GM21619 (cell line): Measurements from ENCODE around the gene ATP6V0B.

ENCODE experiments used
- ATAC-seq: cut with Tn5 transposase; IDR thresholded peaks from one replicate; pipeline ENCODE4 v1.9.1; 2021; ENCODE audit not compliant: unreplicated experiment

The ATP6V0B gene

DNA sequence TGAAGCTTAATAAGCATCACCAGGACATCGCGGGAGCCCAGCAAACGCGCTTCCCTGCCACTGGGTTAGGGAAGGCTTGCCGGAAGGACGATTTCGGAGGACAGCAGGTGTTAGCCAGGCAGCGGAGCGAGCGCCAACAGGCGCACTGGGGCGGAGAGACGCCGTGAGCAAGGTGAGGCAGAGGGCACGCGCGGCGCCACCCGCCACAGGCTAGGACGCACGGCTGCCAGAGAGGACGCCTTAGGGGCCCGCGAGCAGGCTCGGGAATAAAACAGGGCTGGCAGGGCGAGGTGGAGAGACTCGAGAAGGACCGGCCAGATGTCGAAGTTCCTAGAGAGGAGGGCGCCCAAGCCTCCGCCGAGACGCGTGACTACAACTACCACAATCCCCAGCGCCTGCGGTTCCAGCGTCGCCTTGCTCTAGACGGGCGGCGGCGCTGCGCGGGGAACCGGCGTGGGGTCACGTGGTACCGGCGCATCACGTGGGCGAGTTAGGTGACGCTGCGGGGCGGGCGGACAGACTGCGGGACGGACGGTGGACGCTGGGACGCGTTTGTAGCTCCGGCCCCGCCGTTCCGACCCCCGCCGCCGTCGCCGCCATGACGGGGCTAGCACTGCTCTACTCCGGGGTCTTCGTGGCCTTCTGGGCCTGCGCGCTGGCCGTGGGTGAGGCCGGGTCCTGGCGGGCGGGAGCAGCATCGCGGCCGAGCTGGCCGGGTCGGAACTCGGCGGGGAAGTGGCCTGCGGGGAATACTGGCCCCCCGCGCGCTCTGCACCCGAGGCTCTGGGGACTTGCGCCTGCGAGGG, at the start of gene ATP6V0B:
Gene ATP6V0B, plus strand, starts transcription at position 518 of the 806 bp plus-strand sequence. Its CDS starts 81 bp downstream, at position 599.
- ATAC-seq, result peak; percentile 67

DNA sequence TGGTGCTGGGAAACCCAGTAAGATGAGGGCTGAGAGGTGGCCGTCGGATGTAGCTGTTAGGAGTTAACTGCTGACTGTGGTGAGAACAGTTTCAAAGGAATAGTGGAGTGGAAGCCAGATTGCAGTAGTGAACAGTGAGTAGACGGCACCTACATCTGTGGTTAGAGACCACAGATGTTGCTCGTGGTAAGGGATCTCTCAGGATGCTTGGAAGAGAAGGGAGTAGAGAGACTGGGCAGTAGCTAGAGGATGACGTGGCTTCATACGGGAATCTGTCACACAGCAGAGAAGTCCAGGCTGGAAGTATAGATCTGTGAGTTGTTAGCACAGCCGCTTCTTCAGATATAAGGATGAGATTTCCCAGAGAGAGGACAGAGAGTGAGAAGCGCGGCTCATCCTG, 48.9 kb upstream of the ATP6V0B start:
- ATAC-seq, result no peak

DNA sequence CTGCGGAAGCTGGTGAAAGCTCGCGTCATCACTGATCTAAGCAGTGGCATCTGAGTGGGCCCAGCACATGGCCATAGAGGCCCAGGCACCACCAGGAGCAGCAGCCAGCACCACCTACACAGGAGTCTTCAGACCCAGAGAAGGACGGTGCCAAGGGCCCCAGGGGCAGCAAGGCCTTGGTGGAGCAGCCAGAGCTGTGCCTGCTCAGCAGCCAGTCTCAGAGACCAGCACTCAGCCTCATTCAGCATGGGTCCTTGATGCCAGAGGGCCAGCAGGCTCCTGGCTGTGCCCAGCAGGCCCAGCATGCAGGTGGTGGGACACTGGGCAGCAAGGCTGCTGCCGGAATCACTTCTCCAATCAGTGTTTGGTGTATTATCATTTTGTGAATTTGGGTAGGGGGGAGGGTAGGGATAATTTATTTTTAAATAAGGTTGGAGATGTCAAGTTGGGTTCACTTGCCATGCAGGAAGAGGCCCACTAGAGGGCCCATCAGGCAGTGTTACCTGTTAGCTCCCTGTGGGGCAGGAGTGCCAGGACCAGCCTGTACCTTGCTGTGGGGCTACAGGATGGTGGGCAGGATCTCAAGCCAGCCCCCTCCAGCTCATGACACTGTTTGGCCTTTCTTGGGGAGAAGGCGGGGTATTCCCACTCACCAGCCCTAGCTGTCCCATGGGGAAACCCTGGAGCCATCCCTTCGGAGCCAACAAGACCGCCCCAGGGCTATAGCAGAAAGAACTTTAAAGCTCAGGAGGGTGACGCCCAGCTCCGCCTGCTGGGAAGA, 44.4 kb upstream of the ATP6V0B start:
- ATAC-seq, result no peak

DNA sequence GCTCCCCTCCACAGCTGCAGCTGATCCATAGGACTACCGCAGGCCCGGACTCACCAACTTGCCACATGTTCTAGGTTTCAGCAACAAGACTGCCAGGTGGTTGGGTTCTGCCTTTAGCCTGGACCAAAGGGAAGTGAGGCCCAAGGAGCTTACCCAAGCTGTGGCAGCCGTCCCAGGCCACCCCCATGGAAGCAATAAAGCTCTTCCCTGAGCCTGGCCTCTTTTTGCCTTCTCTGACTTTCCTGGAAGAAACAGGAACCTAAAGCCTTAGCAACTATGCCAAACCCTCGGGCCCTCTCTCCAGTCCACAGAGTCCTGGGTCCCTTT, 43.8 kb upstream of the ATP6V0B start:
- ATAC-seq, result no peak

DNA sequence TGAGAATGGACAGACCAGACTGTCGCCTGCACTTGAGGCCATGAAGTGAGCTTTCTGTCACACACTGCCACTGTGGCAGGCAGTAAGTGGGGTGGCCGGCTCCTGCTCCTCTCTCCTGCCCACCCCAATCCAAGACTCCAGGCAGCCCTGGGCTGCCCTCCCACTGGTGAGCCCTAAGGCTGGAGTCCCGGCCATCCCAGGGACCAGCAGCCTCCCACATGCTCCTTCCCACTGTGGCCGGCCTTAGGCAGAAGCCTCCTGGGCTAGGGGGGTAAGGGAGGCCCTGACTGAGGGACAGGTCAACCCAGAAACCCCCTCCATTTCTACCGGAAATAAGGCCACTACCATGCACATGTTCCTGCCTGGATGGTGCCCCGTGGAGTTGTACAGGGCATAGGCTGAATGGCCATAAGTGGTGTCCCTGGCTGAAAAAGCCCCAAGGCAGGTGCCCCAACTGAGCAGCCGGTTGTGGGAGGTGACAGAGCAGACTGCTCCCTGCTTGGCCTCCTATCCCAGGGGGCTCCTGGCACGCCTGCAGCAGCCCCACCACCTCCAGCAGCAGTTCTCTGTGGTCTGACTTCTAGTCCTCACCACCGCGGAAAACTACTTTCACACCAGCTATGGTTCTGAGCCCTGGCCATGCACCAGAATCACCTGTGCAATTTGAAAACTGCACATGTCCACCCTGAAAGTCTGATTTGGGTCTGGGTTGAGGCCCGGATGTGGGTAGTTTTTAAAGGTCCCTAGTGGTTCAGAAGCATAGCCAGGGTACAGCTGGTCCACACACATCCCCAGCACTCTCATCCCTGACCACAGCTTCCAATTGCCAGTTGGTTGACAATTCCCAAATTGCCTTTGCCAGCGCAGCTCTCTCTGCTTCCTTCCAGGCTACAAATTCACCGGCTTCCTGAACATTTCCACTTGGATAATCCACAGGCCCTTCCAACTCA, 42.8 kb upstream of the ATP6V0B start:
- ATAC-seq, result no peak

DNA sequence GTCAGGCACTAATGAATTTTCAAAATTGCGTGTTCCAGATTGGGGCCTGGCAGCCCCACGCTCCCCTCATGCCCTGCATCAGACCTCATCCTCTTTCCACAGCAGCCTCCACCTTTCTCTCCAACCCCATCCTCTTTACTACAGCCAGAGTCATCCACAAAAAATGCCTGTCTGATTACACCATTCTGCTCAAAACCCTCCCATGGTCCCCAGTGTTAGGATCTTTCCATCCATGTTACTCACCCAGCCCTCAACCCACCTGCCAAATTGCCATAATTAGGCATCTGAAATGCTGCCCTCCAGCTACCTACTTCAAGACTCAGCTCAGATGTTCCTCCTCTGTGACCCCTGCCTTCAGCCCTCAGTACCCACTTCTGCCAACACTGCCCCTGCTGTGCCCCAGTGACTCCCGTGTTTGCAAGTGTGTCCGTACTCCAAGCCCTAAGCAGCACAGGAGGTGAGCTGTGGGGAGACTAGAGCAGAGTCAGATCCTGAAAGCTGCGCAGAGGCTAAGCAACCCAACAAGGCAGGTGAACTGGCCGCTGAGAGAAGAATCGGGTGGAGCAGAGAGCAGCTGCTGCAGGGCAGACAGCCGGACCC, 41.9 kb upstream of the ATP6V0B start:
- ATAC-seq, result no peak

DNA sequence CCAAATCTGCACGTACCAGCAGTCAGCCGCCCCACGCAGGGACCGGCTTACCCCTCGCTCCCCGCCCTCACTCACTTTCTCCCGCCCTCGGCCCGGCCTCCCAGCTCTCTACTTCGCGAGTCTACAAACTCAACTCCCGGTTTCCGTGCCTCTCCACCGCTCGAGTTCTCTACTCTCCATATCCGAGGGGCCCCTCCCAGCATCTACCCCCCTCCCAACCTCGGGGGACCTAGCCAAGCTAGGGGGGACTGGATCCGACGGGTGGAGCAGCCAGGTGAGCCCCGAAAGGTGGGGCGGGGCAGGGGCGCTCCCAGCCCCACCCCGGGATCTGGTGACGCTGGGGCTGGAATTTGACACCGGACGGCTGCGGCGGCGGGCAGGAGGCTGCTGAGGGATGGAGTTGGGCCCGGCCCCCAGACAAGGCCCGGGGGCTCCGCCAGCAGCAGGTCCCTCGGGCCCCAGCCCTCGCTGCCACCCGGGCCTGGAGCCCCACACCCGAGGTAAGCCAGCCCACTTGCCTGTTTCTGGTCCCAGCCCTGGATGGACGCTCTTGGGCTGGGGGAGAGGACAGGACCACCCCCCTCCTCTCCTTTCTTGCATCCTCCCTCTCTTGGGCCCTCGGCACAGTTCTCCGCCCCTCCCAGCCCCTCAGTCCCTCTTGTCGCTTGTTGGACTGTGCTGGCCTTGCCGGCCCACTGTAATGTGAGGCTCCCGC, 41.2 kb upstream of the ATP6V0B start, which contains the start of gene ARTN:
Gene ARTN, plus strand, starts transcription at position 416 of the 715 bp plus-strand sequence. CDS start 1,856 bp downstream, outside the sequence.
- no peak for ATAC-seq

DNA sequence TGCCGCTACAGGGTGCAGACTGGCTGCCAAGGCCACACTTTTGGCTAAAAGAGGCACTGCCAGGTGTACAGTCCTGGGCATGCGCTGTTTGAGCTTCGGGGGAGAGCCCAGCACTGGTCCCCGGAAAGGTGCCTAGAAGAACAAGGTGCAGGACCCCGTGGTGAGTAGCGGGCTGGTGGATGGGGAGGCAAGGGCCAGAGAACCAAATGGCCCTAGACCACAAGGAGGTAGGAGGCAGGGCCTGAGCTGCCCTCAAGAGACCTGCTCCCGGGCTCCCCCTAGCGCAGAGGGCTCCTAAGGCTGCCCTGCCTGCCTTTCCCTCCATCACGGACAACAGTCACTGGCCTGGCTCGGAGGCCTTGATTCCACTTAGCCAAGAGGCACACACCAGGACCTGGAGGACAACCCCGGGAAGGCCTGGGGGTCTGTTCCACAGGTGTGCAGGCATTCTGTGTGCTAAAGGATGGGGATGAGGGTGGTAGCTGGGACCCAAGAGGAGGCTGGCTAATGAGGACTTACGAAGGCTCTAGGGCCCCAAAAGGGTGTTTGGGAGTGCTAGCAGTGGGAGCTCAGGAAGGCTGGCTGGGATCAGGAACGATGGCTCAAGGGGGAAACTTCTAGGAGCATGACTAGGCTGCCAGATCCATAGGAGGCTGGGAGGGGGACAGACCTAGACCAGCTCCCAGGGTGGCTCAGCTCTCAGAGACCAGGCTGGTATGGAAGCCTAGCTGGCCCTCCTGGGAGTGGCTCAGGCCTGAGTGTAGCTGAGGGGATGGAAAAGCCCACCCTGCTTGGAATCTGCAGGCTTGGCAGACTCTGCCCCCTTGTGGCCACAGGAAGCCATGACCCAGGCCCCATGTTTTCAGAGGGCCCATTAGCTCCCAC, 40.4 kb upstream of the ATP6V0B start:
- ATAC-seq, result no peak

DNA sequence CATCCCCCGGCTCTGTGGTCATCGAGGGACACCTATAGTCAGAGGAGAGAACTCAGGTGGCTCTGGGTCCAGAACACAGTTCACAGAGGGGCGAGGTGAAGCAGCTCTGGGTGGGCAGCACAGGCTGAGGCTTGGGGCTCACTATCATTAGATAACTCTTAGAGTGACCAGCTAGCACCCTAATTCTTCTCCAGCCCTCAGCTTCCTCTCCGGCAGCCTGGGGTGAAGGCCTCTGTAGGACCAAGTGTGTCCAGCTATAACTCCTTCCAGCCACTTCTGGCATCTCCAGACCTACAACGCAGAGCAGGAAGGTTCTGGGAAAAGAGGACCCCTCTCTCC, 39.8 kb upstream of the ATP6V0B start:
- ATAC-seq, result no peak

DNA sequence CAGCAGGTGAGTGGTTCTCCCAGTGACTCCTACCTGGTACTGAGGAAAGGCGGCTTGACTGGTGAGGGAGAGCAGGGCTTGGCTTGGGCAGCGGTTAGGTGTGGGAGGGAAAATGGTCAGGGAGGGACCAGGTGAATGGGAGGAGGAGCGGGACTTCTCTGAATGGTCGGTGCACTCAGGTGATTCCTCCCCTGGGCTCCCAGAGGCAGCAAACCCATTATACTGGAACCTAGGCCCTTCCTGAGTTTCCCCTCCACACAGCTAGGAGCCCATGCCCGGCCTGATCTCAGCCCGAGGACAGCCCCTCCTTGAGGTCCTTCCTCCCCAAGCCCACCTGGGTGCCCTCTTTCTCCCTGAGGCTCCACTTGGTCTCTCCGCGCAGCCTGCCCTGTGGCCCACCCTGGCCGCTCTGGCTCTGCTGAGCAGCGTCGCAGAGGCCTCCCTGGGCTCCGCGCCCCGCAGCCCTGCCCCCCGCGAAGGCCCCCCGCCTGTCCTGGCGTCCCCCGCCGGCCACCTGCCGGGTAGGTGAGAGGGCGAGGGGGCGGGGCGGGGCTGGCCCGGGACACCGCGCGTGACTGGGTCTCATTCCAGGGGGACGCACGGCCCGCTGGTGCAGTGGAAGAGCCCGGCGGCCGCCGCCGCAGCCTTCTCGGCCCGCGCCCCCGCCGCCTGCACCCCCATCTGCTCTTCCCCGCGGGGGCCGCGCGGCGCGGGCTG, 38.9 kb upstream of the ATP6V0B start:
- no peak for ATAC-seq

DNA sequence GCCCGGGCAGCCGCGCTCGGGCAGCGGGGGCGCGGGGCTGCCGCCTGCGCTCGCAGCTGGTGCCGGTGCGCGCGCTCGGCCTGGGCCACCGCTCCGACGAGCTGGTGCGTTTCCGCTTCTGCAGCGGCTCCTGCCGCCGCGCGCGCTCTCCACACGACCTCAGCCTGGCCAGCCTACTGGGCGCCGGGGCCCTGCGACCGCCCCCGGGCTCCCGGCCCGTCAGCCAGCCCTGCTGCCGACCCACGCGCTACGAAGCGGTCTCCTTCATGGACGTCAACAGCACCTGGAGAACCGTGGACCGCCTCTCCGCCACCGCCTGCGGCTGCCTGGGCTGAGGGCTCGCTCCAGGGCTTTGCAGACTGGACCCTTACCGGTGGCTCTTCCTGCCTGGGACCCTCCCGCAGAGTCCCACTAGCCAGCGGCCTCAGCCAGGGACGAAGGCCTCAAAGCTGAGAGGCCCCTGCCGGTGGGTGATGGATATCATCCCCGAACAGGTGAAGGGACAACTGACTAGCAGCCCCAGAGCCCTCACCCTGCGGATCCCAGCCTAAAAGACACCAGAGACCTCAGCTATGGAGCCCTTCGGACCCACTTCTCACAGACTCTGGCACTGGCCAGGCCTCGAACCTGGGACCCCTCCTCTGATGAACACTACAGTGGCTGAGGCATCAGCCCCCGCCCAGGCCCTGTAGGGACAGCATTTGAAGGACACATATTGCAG, 38.2 kb upstream of the ATP6V0B start:
- ATAC-seq, result no peak

DNA sequence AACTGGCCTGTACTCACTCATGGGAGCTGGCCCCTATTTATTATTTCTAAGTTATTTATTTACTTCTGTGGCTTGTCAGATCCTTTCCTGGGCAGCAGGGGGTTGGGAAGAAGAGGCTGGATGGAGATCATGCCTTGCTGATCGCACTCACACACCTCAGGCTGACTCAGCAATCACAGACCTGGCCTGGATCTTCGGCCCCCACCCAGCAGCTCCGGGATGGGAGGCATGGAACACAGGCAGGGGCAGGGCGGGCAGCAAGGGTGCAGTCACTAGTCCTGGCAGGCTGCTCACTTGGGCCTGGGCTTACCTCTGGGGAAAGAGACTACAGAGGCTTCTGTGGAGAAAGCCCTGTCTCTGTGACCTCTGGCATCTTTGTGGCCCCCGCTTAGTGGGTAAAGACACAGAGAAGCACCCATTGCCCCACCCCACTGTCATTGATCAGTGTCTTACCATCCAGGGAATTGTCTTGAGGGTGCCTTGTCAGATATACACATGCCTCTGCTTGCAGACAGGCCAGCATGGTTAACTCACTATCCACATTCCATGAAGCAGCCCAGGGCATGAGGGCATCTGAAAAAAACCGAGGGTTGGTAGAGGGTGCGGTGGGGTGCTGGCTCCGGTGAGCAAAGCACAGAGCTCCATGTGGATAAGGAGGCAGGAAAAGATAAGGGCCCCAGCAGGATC, 37.4 kb upstream of the ATP6V0B start:
- ATAC-seq, result no peak

DNA sequence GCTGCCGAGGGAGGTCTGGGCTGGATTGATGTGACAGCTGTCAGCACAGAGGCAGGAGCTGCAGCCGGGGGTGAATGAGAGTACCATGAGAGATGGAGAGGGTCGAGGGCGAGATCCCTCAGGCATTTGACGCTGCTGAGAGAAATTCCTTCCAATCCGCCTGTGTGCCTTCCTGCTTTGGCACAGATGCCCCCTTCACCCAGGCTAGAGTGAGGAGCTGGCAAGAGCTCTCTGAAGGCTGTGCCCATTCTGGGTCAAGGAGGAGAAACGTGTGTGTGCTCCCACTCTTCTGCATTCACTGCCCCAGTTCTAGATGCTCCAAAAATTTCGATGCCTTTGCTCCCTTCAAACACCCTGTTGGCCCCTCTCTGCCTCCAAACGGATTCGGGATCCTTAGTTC, 36.4 kb upstream of the ATP6V0B start:
- no peak for ATAC-seq

DNA sequence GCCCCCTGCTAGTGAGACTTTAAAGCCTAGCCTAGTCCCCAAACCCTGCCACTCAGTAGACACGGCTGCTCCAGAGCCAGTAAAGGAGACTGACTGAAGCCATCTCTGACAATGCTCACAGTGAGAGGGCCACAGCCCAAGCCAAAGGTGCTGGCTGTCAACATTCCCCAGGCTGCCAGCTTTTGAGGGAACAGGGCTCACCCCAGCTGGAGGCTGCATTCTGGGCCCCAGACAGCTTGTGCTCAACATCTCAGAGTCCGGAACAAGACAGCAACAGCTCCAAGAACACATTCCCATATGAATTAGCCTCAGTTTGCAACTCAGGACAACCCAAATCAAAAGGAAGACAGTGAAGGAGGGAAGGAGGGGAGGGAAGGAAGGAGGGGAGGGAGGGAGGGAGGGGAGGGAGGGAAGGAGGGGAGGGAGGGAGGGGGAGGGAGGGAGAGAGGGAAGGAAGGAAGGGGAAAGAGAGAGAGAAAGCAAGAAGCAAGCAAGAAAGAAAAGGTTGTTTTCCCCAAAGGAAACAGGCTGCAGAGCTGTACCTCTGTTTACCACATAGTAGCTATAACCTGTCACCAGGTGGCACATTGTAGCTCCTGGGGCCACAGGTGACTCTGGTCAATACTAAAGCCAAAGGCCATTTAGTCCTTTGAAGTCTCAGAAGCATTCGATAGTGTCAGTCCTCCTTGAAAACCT, 35.7 kb upstream of the ATP6V0B start:
- no peak for ATAC-seq

DNA sequence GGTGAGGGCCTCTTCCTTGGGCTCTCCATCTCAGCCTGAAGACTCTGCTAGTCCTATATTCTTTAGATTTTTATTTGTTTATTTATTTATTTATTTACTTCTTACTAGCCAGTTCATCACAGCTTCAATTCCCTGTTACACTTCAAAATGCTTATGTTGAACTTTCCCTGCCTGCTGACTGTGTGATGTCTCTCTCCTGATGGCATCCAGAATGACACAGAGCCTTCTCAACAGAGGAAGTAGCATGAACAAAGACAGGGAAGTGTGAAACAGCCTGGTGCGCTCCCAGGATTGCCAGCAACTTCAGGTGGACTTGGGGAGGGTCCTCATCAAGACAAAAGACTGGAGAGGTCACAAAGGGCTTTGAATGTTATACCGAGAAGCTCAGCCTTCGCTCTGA, 32.3 kb upstream of the ATP6V0B start:
- ATAC-seq, result no peak

DNA sequence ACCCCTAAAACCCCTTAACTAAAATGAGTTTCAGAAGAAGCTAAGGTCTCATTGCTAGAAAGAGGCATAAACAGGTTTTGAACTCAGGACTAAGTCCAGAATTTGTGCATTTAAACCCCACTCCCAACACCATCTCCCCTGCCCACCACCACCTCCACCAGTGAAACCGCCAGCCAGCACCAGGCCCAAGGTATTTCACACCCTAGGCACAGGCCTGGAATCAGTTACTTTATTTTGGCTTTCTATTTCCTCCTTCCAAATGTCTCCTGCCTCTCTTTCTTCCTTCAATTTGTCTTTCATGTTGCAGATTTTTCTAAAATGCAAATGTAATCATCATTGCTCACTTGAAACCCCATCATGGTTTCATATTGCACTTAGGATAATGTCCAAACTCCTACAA, 29.9 kb upstream of the ATP6V0B start:
- no peak for ATAC-seq
